HG02623 (cell line): ENCODE results near the gene SMCO4.
"Not testable (repeated sequence)": the region's sequence is repeated elsewhere in the genome, so short reads cannot be mapped to it uniquely, and the experiment has no call there.

Source experiments
- ATAC-seq: cut with Tn5 transposase; IDR thresholded peaks from one replicate; pipeline ENCODE4 v1.9.1; 2021; ENCODE audit warnings: moderate library complexity; ENCODE audit not compliant: unreplicated experiment

Gene SMCO4

GRCh38 chr11:93481279-93481678 is 61.9 kb downstream of the SMCO4 start:
- ATAC-seq: no peak

GRCh38 chr11:93480756-93481155 is 62.4 kb downstream of the SMCO4 start:
- no peak for ATAC-seq

- no peak for ATAC-seq
These were observed 62.9 kb downstream of the SMCO4 start for GRCh38 chr11:93480256-93480655.

- ATAC-seq: no peak
These were observed 64.3 kb downstream of the SMCO4 start for GRCh38 chr11:93478841-93479240.

GRCh38 chr11:93477684-93478234 is 65.4 kb downstream of the SMCO4 start:
- no peak for ATAC-seq

GRCh38 chr11:93476796-93477195 is 66.4 kb downstream of the SMCO4 start:
- no peak for ATAC-seq

- no peak for ATAC-seq
These were observed 69.1 kb downstream of the SMCO4 start for GRCh38 chr11:93474123-93474522.

GRCh38 chr11:93468290-93468689 is 74.9 kb downstream of the SMCO4 start:
- ATAC-seq: no peak

GRCh38 chr11:93467054-93467453 is 76.1 kb downstream of the SMCO4 start:
- no peak for ATAC-seq

GRCh38 chr11:93464927-93465540 is 78.2 kb downstream of the SMCO4 start:
- no peak for ATAC-seq

- not testable (repeated sequence) for ATAC-seq
These were observed 79.5 kb downstream of the SMCO4 start for GRCh38 chr11:93463666-93464065.

GRCh38 chr11:93458286-93458685 is 84.9 kb downstream of the SMCO4 start:
- no peak for ATAC-seq

GRCh38 chr11:93444617-93445073 is 98.5 kb downstream of the SMCO4 start:
- no peak for ATAC-seq

- not testable (repeated sequence) for ATAC-seq
These were observed 100.0 kb downstream of the SMCO4 start for GRCh38 chr11:93443232-93443631.

- no peak for ATAC-seq
These were observed 110.9 kb downstream of the SMCO4 start for GRCh38 chr11:93432247-93432646.
